HL-60 (cell line): ENCODE data around the gene ZNF544.

ENCODE experiments used
- CTCF ChIP-seq: IDR thresholded peaks from one replicate; pipeline ENCODE4 v1.5.1; 2011; ENCODE audit warnings: low read length, control low read depth, inconsistent platforms; ENCODE audit not compliant: insufficient read depth
- GABPA ChIP-seq: IDR thresholded peaks from 2 replicates; pipeline ENCODE4 v1.6.1; 2012; ENCODE audit warnings: low read depth
- POLR2AphosphoS5 ChIP-seq: IDR thresholded peaks from 2 replicates; pipeline ENCODE4 v1.6.1; 2012; ENCODE audit warnings: low read depth
- REST ChIP-seq: IDR thresholded peaks from 2 replicates; pipeline ENCODE4 v1.6.1; 2012; ENCODE audit warnings: low read depth; ENCODE audit not compliant: insufficient replicate concordance
- SPI1 ChIP-seq: IDR thresholded peaks from 2 replicates; pipeline ENCODE4 v1.6.1; 2012; ENCODE audit warnings: low read depth, mild to moderate bottlenecking, borderline replicate concordance

GRCh38 chr19:58217607-58218391 is 10.9 kb upstream of the ZNF544 start:
- TF ChIP-seq CTCF, result no peak
- no peak for TF ChIP-seq POLR2AphosphoS5
- no peak for TF ChIP-seq REST
- no peak for TF ChIP-seq GABPA
- TF ChIP-seq SPI1, result no peak
